ENCODE results near the gene HTR4. TPM values are rescaled to one million over a fixed set of nuclear protein-coding genes. Genes with fewer than 3 reads are reported as not detected.

HTR4 gene
- total RNA-seq, 1 experiment from 2014 or later, result not detected

DNA sequence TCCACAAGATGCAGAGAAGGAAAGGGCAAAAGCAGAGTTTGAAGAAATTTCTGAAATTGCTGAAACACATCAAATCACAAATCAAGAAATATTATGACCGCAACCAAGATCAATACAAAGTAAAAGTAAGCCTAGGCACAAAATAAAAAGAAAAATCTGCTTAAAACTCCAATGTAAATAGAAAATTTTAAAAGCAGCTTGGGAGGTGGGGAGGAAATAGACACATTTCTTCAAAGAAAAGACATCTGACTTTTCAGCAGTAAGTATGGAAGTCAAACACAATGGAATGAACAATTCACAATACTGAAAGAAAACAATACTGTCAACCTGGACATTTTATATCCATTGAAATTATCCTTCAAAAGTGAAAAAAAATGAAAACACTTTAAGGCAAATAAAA is 55.1 kb downstream of the HTR4 start:
- Histone ChIP-seq H3K4me3 (replicated peaks in 1 of 2; ENCODE audit: low read depth in 1 of 2, low read length in 2 of 2) (no peak overlapping the region), H4K20me1 (ENCODE audit: insufficient read depth) (no peaks in the 10 kb centered on the region), H2AFZ (ENCODE audit: low read depth, low read length, poor library complexity, severe bottlenecking) (no peak overlapping the region), H3K9ac (ENCODE audit: low read length) (no peak overlapping the region), H3K9me3 (ENCODE audit: control insufficient read depth in 1 of 2, insufficient read depth in 1 of 2, low read depth in 1 of 2, low read length in 2 of 2) (no peaks in the 10 kb centered on the region), H3K79me2 (ENCODE audit: insufficient read depth, low read length) (no peaks in the 10 kb centered on the region), H3K27ac (ENCODE audit: low read depth, low read length) (no peak overlapping the region), H3K9me2 (ENCODE audit: insufficient read depth) (no peaks in the 10 kb centered on the region), H3K4me2 (ENCODE audit: low read length) (no peak overlapping the region), H3K36me3 (ENCODE audit: control insufficient read depth in 1 of 2, insufficient read depth in 2 of 2, low read length in 2 of 2) (no peaks in the 10 kb centered on the region), H3K27me3 (ENCODE audit: insufficient read depth, low read length) (no peaks in the 10 kb centered on the region), H3K4me1 (ENCODE audit: control insufficient read depth in 1 of 2, insufficient read depth in 2 of 2, low read length in 2 of 2) (no peaks in the 10 kb centered on the region)
- TF ChIP-seq YY1 (IDR thresholded peaks at IDR 0.05; ENCODE audit: extremely low read depth, insufficient replicate concordance, low read depth, low read length), result no peak
- TF ChIP-seq CBX3 (IDR thresholded peaks at IDR 0.05; ENCODE audit: low read depth), result no peak
- no peak for TF ChIP-seq EZH2 (IDR thresholded peaks at IDR 0.05)
- no peak for TF ChIP-seq SP1 (IDR thresholded peaks at IDR 0.05; ENCODE audit: low read depth)
- TF ChIP-seq CTCF (IDR thresholded peaks at IDR 0.05 in 2 of 3, conservative IDR thresholded peaks at IDR 0.05 in 1 of 3; ENCODE audit: borderline replicate concordance in 1 of 3, insufficient read depth in 1 of 3, low read depth in 2 of 3, low read length in 2 of 3), result no peak
- no peak for TF ChIP-seq RAD21 (IDR thresholded peaks at IDR 0.05; ENCODE audit: low read depth)
- no peak for TF ChIP-seq POLR2A (IDR thresholded peaks at IDR 0.05; ENCODE audit: borderline replicate concordance, extremely low read depth, insufficient read depth, insufficient read length)
- no peak for TF ChIP-seq SRF (IDR thresholded peaks at IDR 0.05; ENCODE audit: low read depth)
- TF ChIP-seq MAX (IDR thresholded peaks at IDR 0.05), result no peak
- TF ChIP-seq FOSL1 (IDR thresholded peaks at IDR 0.05; ENCODE audit: low read depth), result no peak
- TF ChIP-seq SIN3A (IDR thresholded peaks at IDR 0.05; ENCODE audit: low read depth), result no peak
- no TSS peak for BruUV-seq (replicated peaks)
- ChIA-PET RAD21 (ENCODE audit: low non-redundant PET in 1 of 2, low total read pairs in 2 of 2, uncharacterized antibody in 2 of 2, unreplicated experiment in 2 of 2) (no interaction called here), POLR2A (no interaction called here), CTCF (no interaction called here)
- no peak for DNase-seq (ENCODE audit: low read depth, low spot score)
- ATAC-seq, result no peak
- intact Hi-C loops (cut with micrococcal nuclease), result no loop called here
